HG02870 (cell line): ENCODE results near the gene MYOM3.
A peak's percentile ranks its signal among the peaks of the same experiment; 100 is the strongest.

Source experiments
- ATAC-seq: cut with Tn5 transposase; IDR thresholded peaks from one replicate; pipeline ENCODE4 v1.9.1; 2021; ENCODE audit warnings: mild to moderate bottlenecking, moderate library complexity; ENCODE audit not compliant: unreplicated experiment

MYOM3 gene

GRCh38 chr1:24111996-24112779 is at the start of gene MYOM3:
TSS of gene MYOM3 (minus strand) at chr1:24112135. CDS start at chr1:24108636, 3,499 bp downstream.
- no peak for ATAC-seq

- no peak for ATAC-seq
Measured at GRCh38 chr1:24161270-24161669, 49.3 kb upstream of the MYOM3 start.

- ATAC-seq: no peak
Measured at GRCh38 chr1:24159366-24159765, 47.4 kb upstream of the MYOM3 start.

GRCh38 chr1:24157918-24158481 is 46.1 kb upstream of the MYOM3 start:
- no peak for ATAC-seq

GRCh38 chr1:24156542-24157260 is 44.8 kb upstream of the MYOM3 start:
- no peak for ATAC-seq

- no peak for ATAC-seq
Measured at GRCh38 chr1:24155011-24155782, 43.3 kb upstream of the MYOM3 start.

GRCh38 chr1:24154215-24154614 is 42.3 kb upstream of the MYOM3 start:
- ATAC-seq: no peak

GRCh38 chr1:24152631-24153494 is 40.9 kb upstream of the MYOM3 start:
- ATAC-seq: no peak

GRCh38 chr1:24151175-24151533 is 39.2 kb upstream of the MYOM3 start:
- ATAC-seq: no peak

- peak; percentile 50 for ATAC-seq
Measured at GRCh38 chr1:24150234-24151174, 38.6 kb upstream of the MYOM3 start.

GRCh38 chr1:24149866-24150233 is 37.9 kb upstream of the MYOM3 start:
- no peak for ATAC-seq

GRCh38 chr1:24147816-24148215 is 35.9 kb upstream of the MYOM3 start:
- no peak for ATAC-seq

GRCh38 chr1:24147194-24147593 is 35.3 kb upstream of the MYOM3 start:
- no peak for ATAC-seq

GRCh38 chr1:24142546-24143534 is 30.9 kb upstream of the MYOM3 start, which contains the start of gene IL22RA1:
TSS of gene IL22RA1 (minus strand) at chr1:24143140. CDS start at chr1:24143082, 58 bp downstream.
- no peak for ATAC-seq

GRCh38 chr1:24141311-24141997 is 29.5 kb upstream of the MYOM3 start:
- no peak for ATAC-seq

- no peak for ATAC-seq
Measured at GRCh38 chr1:24140741-24141181, 28.8 kb upstream of the MYOM3 start.

- no peak for ATAC-seq
Measured at GRCh38 chr1:24139841-24140425, 28.0 kb upstream of the MYOM3 start.
